Esophagus muscularis mucosa (tissue), 4 donors: ENCODE results near the gene CLRN3. TPM values are rescaled to one million over a fixed set of nuclear protein-coding genes. Genes with fewer than 3 reads are reported as not detected.

ENCODE experiments used
- DNase-seq: peaks from one replicate; pipeline ENCODE4 v3.0.0-alpha.2; 2017; ENCODE audit errors: extremely low spot score
- H3K27ac ChIP-seq, 4 donors: fragments of 200-600 bp; sonication (generic); replicated peaks in 1 of 4; 1 replicate in 3 of 4; 2 replicates in 1 of 4; pipeline ENCODE4 v1.5.1; 2016 to 2019; ENCODE audit warnings: mild to moderate bottlenecking in 1 of 4
- H3K27me3 ChIP-seq, 4 donors: fragments of 200-600 bp; sonication (generic); one replicate each; pipeline versions ENCODE4 v1.5.1 to v1.6.0; 2016 to 2019
- H3K36me3 ChIP-seq, 4 donors: fragments of 200-600 bp; sonication (generic); one replicate each; pipeline ENCODE4 v1.5.1; 2016 to 2019
- H3K4me1 ChIP-seq, 4 donors: fragments of 200-600 bp; sonication (generic); one replicate each; pipeline ENCODE4 v1.5.1; 2016 to 2019
- H3K4me3 ChIP-seq, 4 donors: fragments of 200-600 bp; sonication (generic); 1 replicate in 2 of 4; 2 replicates in 2 of 4; pipeline ENCODE4 v1.5.1; 2016 to 2019; ENCODE audit warnings: mild to moderate bottlenecking in 4 of 4, moderate library complexity in 1 of 4
- H3K9me3 ChIP-seq, 4 donors: fragments of 200-600 bp; sonication (generic); 1 replicate in 3 of 4; 2 replicates in 1 of 4; pipeline ENCODE4 v1.5.1; 2016 to 2019
- EP300 ChIP-seq: sonication (generic); formaldehyde crosslinking; IDR thresholded peaks from one replicate; pipeline ENCODE4 v1.6.1; 2017; ENCODE audit warnings: antibody characterized with exemption
- POLR2A ChIP-seq: fragments of 450-650 bp; IDR thresholded peaks from one replicate; pipeline ENCODE4 v1.6.1; 2017; ENCODE audit warnings: antibody characterized with exemption, moderate library complexity, mild to moderate bottlenecking, low read depth
- POLR2AphosphoS5 ChIP-seq, 2 donors: sonication (generic); formaldehyde crosslinking; IDR thresholded peaks; one replicate each; pipeline ENCODE4 v1.6.1; 2017; ENCODE audit warnings: antibody characterized with exemption in 2 of 2
- WGBS: methylation state at CpG from one replicate; pipeline ENCODE4 v1.1.5; 2018; 5-methylcytosine and 5-hydroxymethylcytosine counted together
- intact Hi-C: fragments of 100-400 bp; cut with DNase I; formaldehyde crosslinking; loops from one replicate; pipeline ENCODE4 v1.15.1; 2023
- total RNA-seq, 4 donors: library from RNA; depleted of rRNA; stranded (reverse); fragments of >200 nt; gene quantifications; one replicate each; pipeline versions ENCODE4 v1.1.0 to v1.2.1, GENCODE V29; 2016
- TF ChIP-seq, protein P1 (sequence below), 3 experiments: fragments of 200-600 bp in 2 of 3; fragments of 450-650 bp in 1 of 3; sonication (generic) in 2 of 3; IDR thresholded peaks; one replicate each; pipeline ENCODE4 v1.5.1; 2017 to 2019; ENCODE audit warnings: antibody characterized with exemption in 3 of 3, mild to moderate bottlenecking in 2 of 3, moderate library complexity in 1 of 3

CLRN3 gene
- total RNA-seq, 4 donors from 2014 or later = not detected

DNA sequence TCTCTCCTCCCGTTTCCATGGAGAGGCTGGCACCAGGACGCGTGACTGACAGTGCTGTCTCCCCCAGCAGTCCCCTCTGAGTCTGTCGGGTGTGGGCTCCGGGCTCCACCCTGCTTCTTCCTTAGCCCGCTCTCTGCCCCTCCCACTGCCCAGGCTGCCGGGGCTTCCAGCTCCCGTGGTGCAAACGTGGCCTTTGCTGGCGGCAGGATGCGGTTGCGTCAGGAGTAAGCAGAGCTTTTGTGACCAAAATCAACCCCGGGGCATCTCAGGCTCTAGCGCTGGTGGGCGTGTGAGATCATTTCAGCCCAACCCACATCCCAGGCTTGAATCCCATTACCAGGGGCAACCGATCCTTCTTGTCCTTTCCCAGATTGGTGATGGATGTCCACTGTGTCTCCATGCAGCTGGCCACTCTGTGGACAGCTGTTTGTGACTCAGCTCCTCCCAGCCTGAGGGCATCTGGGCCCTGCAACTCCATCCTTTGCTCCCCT lies 42.4 kb upstream of the CLRN3 start:
- peak overlapping the region in 1 of 4 donors; percentile 10 for H3K27ac ChIP-seq

DNA sequence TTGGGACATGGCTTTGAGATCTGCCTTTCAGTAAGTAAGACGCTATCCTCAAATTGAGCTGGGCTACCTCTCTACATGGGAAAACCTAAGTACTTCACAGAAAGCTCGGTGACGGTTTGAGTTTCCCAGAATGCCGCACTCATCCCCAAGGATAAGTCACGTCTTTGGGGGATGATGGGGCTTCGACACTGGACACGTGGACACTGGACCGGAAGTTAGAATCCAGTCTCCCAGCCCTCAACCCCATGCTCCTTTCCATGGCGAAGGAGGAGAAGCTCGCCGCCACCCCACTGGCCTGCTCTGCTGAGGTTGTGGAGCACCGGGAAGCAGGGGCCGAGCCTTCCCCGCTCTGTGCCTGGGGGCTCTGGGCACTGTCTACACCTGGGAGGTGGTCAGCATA lies 41.6 kb upstream of the CLRN3 start:
- TF ChIP-seq POLR2AphosphoS5 (IDR thresholded peaks at IDR 0.05) = no peak
- TF ChIP-seq, protein P1, sequence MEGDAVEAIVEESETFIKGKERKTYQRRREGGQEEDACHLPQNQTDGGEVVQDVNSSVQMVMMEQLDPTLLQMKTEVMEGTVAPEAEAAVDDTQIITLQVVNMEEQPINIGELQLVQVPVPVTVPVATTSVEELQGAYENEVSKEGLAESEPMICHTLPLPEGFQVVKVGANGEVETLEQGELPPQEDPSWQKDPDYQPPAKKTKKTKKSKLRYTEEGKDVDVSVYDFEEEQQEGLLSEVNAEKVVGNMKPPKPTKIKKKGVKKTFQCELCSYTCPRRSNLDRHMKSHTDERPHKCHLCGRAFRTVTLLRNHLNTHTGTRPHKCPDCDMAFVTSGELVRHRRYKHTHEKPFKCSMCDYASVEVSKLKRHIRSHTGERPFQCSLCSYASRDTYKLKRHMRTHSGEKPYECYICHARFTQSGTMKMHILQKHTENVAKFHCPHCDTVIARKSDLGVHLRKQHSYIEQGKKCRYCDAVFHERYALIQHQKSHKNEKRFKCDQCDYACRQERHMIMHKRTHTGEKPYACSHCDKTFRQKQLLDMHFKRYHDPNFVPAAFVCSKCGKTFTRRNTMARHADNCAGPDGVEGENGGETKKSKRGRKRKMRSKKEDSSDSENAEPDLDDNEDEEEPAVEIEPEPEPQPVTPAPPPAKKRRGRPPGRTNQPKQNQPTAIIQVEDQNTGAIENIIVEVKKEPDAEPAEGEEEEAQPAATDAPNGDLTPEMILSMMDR (IDR thresholded peaks at IDR 0.05) = no peak
- TF ChIP-seq POLR2A = no peak
- no peak for TF ChIP-seq EP300
- Histone ChIP-seq H3K27me3 (peaks cover 0 to 10% (median 0%) of the 10 kb centered on the region in 4 donors), H3K4me1 (no peaks in the 10 kb centered on the region), H3K4me3 (no peak overlapping the region), H3K9me3 (peaks cover 0 to 7% (median 3%) of the 10 kb centered on the region in 4 donors), H3K36me3 (peaks cover 0 to 4% (median 0%) of the 10 kb centered on the region in 4 donors), H3K27ac (peak overlapping the region in 1 of 4 donors; percentile 10)
- DNase-seq = no peak
- intact Hi-C loops = no loop called here
- 94% methylated on average over 8 of the region's 14 CpGs for WGBS

More for the DNA sequence above, 42.4 kb upstream of the CLRN3 start:
- DNase-seq = no peak
- Histone ChIP-seq H3K36me3 (peaks cover 0 to 4% (median 0%) of the 10 kb centered on the region in 4 donors), H3K4me1 (no peaks in the 10 kb centered on the region), H3K4me3 (no peak overlapping the region), H3K9me3 (peaks cover 0 to 7% (median 3%) of the 10 kb centered on the region in 4 donors), H3K27me3 (peaks cover 0 to 15% (median 0%) of the 10 kb centered on the region in 4 donors)
- TF ChIP-seq POLR2AphosphoS5 (IDR thresholded peaks at IDR 0.05) (no peak), POLR2A (no peak), EP300 (no peak)
- TF ChIP-seq, protein P1 (IDR thresholded peaks at IDR 0.05) = no peak
- intact Hi-C loops = no loop called here
- 70% methylated on average over 14 of the region's 16 CpGs for WGBS

DNA sequence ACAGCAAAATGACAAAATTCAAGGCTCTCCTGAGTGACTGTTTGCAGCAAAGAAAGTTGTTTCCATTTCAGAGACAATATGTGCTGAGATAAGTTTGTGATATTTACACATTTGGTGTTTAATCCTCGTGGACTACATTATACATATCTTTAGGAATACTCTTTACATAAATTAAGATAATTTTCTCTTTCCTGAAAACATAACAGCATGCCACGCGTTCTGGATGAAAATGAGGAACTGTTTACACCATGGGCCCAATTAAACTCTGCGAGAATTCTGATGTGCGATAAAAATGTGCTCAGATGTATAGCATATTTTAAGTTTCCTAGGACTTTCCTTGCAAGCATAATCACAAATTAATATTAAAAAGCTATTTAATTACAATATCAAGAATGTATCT lies 40.5 kb upstream of the CLRN3 start:
- Histone ChIP-seq H3K4me3 (no peak overlapping the region), H3K27me3 (peaks cover 0 to 10% (median 0%) of the 10 kb centered on the region in 4 donors), H3K4me1 (peaks cover 0 to 3% (median under 1%) of the 10 kb centered on the region in 4 donors), H3K36me3 (peaks cover 0 to 4% (median 0%) of the 10 kb centered on the region in 4 donors), H3K27ac (no peak overlapping the region), H3K9me3 (peaks cover 0 to 7% (median 3%) of the 10 kb centered on the region in 4 donors)
- TF ChIP-seq POLR2A = no peak
- TF ChIP-seq, protein P1 (IDR thresholded peaks at IDR 0.05) = no peak
- no peak for TF ChIP-seq POLR2AphosphoS5 (IDR thresholded peaks at IDR 0.05)
- TF ChIP-seq EP300 = no peak
- intact Hi-C loops = no loop called here
- WGBS = 86% methylated on average over 5 of the region's 5 CpGs
- no peak for DNase-seq

DNA sequence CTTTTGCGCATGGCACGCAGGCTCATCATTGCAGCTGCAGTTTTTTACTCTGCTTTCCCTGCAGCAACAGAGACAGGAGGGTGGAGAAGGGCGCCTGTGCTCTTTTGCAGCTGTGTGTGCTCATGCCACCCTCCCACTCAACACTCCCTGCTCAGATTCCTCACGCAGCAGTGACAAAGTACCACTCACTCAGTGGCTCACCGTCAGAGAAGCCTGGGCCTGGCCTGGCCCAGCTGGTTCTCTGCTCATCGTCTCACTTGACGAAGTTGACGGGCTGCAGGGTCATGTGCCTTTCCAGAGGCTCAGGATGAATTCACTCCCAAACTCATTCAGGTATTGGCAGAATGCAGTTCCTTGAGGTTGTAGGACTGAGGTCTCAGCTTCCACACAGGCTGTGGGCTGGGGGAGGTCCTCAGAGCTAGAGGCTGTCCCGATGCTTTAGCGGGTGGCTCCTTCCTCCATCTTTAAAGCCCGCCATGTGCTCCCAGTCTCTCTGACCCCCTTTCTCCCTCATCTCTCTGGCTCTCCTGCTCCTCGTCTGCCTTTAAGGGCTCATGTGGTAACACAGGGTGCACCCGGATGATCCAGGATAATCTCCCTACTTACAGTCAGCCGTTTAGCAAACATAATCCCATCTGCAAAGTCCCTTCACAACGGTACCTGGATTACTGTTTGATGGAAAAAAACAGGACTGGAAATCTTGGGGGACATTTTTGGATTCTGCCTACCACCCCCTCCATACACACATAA lies 40.0 kb upstream of the CLRN3 start:
- Histone ChIP-seq H3K9me3 (peaks cover 0 to 7% (median 3%) of the 10 kb centered on the region in 4 donors), H3K4me1 (peaks cover 0 to 8% (median 3%) of the 10 kb centered on the region in 4 donors), H3K4me3 (no peak overlapping the region), H3K27ac (no peak overlapping the region), H3K27me3 (peaks cover 0 to 10% (median 0%) of the 10 kb centered on the region in 4 donors), H3K36me3 (peaks cover 0 to 4% (median 0%) of the 10 kb centered on the region in 4 donors)
- 89% methylated on average over 12 of the region's 15 CpGs for WGBS
- intact Hi-C loops = no loop called here
- no peak for DNase-seq
- TF ChIP-seq, protein P1 (IDR thresholded peaks at IDR 0.05) = no peak
- no peak for TF ChIP-seq POLR2AphosphoS5 (IDR thresholded peaks at IDR 0.05)
- no peak for TF ChIP-seq EP300
- no peak for TF ChIP-seq POLR2A
